Stomach (tissue), 4 donors: ENCODE measurements around the gene NDUFB4.

Source experiments
- POLR2A ChIP-seq, 4 donors: fragments of 450-650 bp; IDR thresholded peaks; one replicate each; pipeline ENCODE4 v1.6.1; 2016; ENCODE audit warnings: antibody characterized with exemption in 4 of 4, control low read depth in 2 of 4, mild to moderate bottlenecking in 1 of 4, moderate library complexity in 1 of 4
- POLR2AphosphoS5 ChIP-seq, 3 donors: sonication (generic); formaldehyde crosslinking; IDR thresholded peaks; one replicate each; pipeline ENCODE4 v1.6.1; 2016; ENCODE audit warnings: antibody characterized with exemption in 3 of 3
- TF ChIP-seq, protein P1 (sequence below), 7 experiments: fragments of 450-650 bp in 4 of 7; fragments of 200-600 bp in 3 of 7; sonication (generic) in 3 of 7; IDR thresholded peaks; one replicate each; pipeline ENCODE4 v1.5.1; 2016 to 2019; ENCODE audit warnings: antibody characterized with exemption in 7 of 7, control low read depth in 2 of 7, mild to moderate bottlenecking in 1 of 7

DNA sequence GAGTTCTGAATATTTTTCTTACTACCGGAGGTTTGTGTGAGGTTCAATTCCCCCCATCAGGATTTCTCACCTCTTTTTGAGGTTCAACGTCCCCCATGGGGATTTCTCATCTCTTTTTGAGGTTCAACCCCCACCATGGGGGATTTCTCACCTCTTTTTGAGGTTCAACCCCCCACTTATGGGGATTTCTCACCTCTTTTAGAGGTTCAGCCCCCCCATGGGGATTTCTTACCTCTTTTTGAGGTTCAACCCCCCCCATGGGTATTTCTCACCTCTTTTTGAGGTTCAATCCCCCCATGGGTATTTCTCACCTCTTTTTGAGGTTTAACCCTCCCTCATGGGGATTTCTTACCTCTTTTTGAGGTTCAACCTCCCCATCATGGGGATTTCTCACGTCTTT, 26.3 kb downstream of the NDUFB4 start:
- TF ChIP-seq POLR2A (IDR thresholded peaks at IDR 0.05): no peak
- no peak for TF ChIP-seq POLR2AphosphoS5 (IDR thresholded peaks at IDR 0.05)
- TF ChIP-seq, protein P1, sequence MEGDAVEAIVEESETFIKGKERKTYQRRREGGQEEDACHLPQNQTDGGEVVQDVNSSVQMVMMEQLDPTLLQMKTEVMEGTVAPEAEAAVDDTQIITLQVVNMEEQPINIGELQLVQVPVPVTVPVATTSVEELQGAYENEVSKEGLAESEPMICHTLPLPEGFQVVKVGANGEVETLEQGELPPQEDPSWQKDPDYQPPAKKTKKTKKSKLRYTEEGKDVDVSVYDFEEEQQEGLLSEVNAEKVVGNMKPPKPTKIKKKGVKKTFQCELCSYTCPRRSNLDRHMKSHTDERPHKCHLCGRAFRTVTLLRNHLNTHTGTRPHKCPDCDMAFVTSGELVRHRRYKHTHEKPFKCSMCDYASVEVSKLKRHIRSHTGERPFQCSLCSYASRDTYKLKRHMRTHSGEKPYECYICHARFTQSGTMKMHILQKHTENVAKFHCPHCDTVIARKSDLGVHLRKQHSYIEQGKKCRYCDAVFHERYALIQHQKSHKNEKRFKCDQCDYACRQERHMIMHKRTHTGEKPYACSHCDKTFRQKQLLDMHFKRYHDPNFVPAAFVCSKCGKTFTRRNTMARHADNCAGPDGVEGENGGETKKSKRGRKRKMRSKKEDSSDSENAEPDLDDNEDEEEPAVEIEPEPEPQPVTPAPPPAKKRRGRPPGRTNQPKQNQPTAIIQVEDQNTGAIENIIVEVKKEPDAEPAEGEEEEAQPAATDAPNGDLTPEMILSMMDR (IDR thresholded peaks at IDR 0.05): no peak
